Fibroblast of lung (primary cell): ENCODE results near the gene PDZRN4. TPM values are rescaled to one million over a fixed set of nuclear protein-coding genes. Genes with fewer than 3 reads are reported as not detected.
"Not testable (repeated sequence)": the region's sequence is repeated elsewhere in the genome, so short reads cannot be mapped to it uniquely, and the experiment has no call there.

ENCODE experiments used
- DNase-seq, 2 donors: peaks; one replicate each; pipeline versions ENCODE4 v3.0.0 to v3.0.0-alpha.2; 2010; ENCODE audit warnings: low read depth in 2 of 2
- H2AFZ ChIP-seq: 2 replicates; pipeline ENCODE4 v1.5.1; 2012; ENCODE audit warnings: low read length, control low read depth, inconsistent platforms
- H3K27ac ChIP-seq: 2 replicates; pipeline ENCODE4 v1.5.1; 2011; ENCODE audit warnings: low read length, control low read depth; ENCODE audit not compliant: insufficient read depth
- H3K27me3 ChIP-seq: 2 replicates; pipeline ENCODE4 v1.5.1; 2011; ENCODE audit warnings: mild to moderate bottlenecking, low read length; ENCODE audit not compliant: control insufficient read depth, insufficient read depth
- H3K36me3 ChIP-seq: 2 replicates; pipeline ENCODE4 v1.5.1; 2011; ENCODE audit warnings: low read length; ENCODE audit not compliant: control insufficient read depth, insufficient read depth
- H3K4me1 ChIP-seq: 2 replicates; pipeline ENCODE4 v1.5.1; 2011; ENCODE audit warnings: low read length; ENCODE audit not compliant: control insufficient read depth, insufficient read depth; ENCODE audit errors: extremely low read depth
- H3K4me2 ChIP-seq: 2 replicates; pipeline ENCODE4 v1.5.1; 2011; ENCODE audit warnings: low read length, control low read depth; ENCODE audit not compliant: insufficient read depth; ENCODE audit errors: extremely low read depth
- H3K4me3 ChIP-seq, 4 experiments: fragments of 200-600 bp in 1 of 4; sonication (generic) in 1 of 4; replicated peaks in 1 of 4; 2 replicates each; pipeline ENCODE4 v1.5.1; 2011 to 2016; ENCODE audit warnings: low read length in 4 of 4, low read depth in 3 of 4, mild to moderate bottlenecking in 3 of 4, control low read depth in 2 of 4, inconsistent platforms in 1 of 4, mixed read lengths in 1 of 4; ENCODE audit not compliant: insufficient read depth in 1 of 4; ENCODE audit errors: control extremely low read depth in 1 of 4
- H3K79me2 ChIP-seq: 2 replicates; pipeline ENCODE4 v1.5.1; 2012; ENCODE audit warnings: mild to moderate bottlenecking, low read length, inconsistent platforms; ENCODE audit not compliant: control insufficient read depth, insufficient read depth
- H3K9ac ChIP-seq: 2 replicates; pipeline ENCODE4 v1.5.1; 2011; ENCODE audit warnings: mild to moderate bottlenecking, low read length, control low read depth; ENCODE audit not compliant: insufficient read depth
- H3K9me3 ChIP-seq: 2 replicates; pipeline ENCODE4 v1.5.1; 2012; ENCODE audit warnings: low read depth, low read length; ENCODE audit not compliant: control insufficient read depth, insufficient read depth
- H4K20me1 ChIP-seq: 2 replicates; pipeline ENCODE4 v1.5.1; 2011; ENCODE audit warnings: low read length; ENCODE audit not compliant: control insufficient read depth, insufficient read depth; ENCODE audit errors: extremely low read depth
- EZH2 ChIP-seq: IDR thresholded peaks from 2 replicates; pipeline ENCODE4 v1.5.1; 2012; ENCODE audit warnings: low read length, control low read depth, mild to moderate bottlenecking; ENCODE audit errors: missing control alignments
- polyA plus RNA-seq, 2 donors: library from polyadenylated mRNA; depleted of rRNA in 1 of 2; stranded (reverse) in 1 of 2; unstranded in 1 of 2; fragments of >200 nt; gene quantifications; 2 replicates each; pipeline ENCODE4 v1.2.1, GENCODE V29; 2011 to 2012; ENCODE audit warnings: missing spikeins in 1 of 2
- total RNA-seq: library from RNA; depleted of rRNA; stranded (reverse); fragments of >200 nt; gene quantifications from 2 replicates; pipeline ENCODE4 v1.2.1, GENCODE V29; 2014
- TF ChIP-seq, protein P1 (sequence below), 2 donors: IDR thresholded peaks in 1 of 2; conservative IDR thresholded peaks in 1 of 2; 1 replicate in 1 of 2; 2 replicates in 1 of 2; pipeline ENCODE4 v1.5.1; 2011 to 2012; ENCODE audit warnings: low read length in 2 of 2, control low read depth in 1 of 2, inconsistent platforms in 1 of 2, low read depth in 1 of 2, mild to moderate bottlenecking in 1 of 2

Gene PDZRN4
- total and polyA plus RNA-seq, 2 donors (not counting 1 experiment from before 2014, with no cell fraction given), result not detected

DNA sequence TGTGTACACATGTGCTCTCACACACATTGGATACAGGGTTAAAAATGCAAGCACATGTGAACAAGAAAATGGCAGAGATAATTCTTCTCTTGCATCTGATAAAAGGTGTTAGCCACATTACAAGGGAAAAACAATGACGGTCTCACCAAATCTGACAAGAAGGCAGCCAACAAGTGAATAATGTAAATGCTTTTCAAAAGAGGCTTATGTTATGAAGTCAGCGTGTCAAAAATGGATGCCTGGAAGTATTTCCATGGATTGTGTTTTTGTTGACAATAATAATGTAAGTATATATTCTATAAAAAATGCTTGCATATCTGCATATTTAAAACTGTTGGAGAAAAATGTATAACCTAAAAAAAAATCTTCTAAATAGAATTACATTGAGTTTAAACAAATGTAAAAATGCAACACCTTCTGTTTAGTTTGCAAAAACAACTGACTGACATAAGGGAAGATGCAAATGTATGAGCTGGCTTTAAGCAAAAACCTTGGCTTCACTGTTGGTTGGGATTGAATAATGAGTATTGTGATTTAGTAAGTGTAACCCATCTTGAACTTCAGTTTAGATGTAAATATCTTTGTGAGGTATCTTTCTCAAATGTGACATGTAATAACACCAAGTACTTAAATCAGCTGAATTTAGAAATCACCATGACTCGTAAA, 424.9 kb downstream of the PDZRN4 start:
- Histone ChIP-seq H3K9me3 (no peaks in the 10 kb centered on the region), H3K27ac (no peak overlapping the region), H3K4me2 (no peak overlapping the region), H3K4me1 (no peaks in the 10 kb centered on the region), H3K27me3 (no peaks in the 10 kb centered on the region), H2AFZ (no peak overlapping the region), H3K9ac (no peak overlapping the region), H3K36me3 (no peaks in the 10 kb centered on the region), H3K79me2 (no peaks in the 10 kb centered on the region), H4K20me1 (no peaks in the 10 kb centered on the region), H3K4me3 (no peak overlapping the region)
- DNase-seq, result no peak
- no peak for TF ChIP-seq EZH2
- TF ChIP-seq, protein P1, sequence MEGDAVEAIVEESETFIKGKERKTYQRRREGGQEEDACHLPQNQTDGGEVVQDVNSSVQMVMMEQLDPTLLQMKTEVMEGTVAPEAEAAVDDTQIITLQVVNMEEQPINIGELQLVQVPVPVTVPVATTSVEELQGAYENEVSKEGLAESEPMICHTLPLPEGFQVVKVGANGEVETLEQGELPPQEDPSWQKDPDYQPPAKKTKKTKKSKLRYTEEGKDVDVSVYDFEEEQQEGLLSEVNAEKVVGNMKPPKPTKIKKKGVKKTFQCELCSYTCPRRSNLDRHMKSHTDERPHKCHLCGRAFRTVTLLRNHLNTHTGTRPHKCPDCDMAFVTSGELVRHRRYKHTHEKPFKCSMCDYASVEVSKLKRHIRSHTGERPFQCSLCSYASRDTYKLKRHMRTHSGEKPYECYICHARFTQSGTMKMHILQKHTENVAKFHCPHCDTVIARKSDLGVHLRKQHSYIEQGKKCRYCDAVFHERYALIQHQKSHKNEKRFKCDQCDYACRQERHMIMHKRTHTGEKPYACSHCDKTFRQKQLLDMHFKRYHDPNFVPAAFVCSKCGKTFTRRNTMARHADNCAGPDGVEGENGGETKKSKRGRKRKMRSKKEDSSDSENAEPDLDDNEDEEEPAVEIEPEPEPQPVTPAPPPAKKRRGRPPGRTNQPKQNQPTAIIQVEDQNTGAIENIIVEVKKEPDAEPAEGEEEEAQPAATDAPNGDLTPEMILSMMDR (conservative IDR thresholded peaks at IDR 0.05 in 1 of 2, IDR thresholded peaks at IDR 0.05 in 1 of 2; ENCODE audit: low read depth in 1 of 2, low read length in 2 of 2), result no peak

DNA sequence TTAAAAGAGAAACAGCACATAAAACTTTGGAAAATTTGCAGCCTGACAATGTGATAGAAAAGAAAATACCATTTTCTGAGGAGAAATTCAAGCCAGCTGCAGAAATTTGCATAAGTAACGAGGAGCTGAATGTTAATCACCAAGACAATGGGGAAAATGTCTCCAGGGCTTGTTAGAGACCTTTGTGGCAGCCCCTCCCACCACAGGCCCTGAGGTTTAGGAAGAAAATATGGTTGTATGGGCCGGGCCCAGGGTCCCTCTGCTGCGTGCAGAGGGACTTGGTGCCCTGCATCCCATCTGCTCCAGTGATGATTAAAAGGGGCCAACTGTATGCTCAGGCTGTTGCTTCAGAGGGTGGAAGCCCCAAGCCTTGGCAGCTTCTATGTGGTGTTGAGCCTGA, 427.1 kb downstream of the PDZRN4 start:
- not testable (repeated sequence) for H3K27me3 ChIP-seq, H3K27ac ChIP-seq, H3K36me3 ChIP-seq, H2AFZ ChIP-seq, DNase-seq, H3K4me1 ChIP-seq, H3K79me2 ChIP-seq, H3K9ac ChIP-seq, H3K4me2 ChIP-seq, H3K9me3 ChIP-seq, H4K20me1 ChIP-seq, H3K4me3 ChIP-seq

DNA sequence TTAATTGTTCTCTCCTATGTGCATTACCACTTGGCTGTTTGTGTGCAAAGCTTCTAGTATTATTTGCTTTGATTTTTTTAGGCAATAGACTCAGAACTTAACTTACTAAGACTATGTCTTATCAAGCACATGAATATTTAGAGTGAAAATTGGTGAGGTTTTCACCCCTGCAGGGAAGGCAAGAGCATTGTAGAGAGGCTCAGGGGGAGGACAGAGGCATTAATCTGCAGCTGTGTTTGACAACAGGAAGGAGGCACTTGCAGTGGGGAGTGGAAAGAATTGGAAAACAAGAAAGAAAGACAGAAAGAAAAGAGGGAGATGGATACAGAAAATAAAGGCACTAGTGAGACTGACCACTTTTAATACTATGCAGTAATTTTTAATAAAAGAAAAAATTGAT, 431.6 kb downstream of the PDZRN4 start:
- Histone ChIP-seq H3K4me2 (no peak overlapping the region), H4K20me1 (no peaks in the 10 kb centered on the region), H2AFZ (no peak overlapping the region), H3K9ac (no peak overlapping the region), H3K4me3 (no peak overlapping the region), H3K9me3 (no peaks in the 10 kb centered on the region), H3K27me3 (no peaks in the 10 kb centered on the region), H3K27ac (no peak overlapping the region), H3K79me2 (no peaks in the 10 kb centered on the region), H3K36me3 (no peaks in the 10 kb centered on the region), H3K4me1 (no peaks in the 10 kb centered on the region)
- TF ChIP-seq, protein P1 (conservative IDR thresholded peaks at IDR 0.05 in 1 of 2, IDR thresholded peaks at IDR 0.05 in 1 of 2; ENCODE audit: low read depth in 1 of 2, low read length in 2 of 2), result no peak
- no peak for TF ChIP-seq EZH2
- no peak for DNase-seq
